ENCODE measurements around the gene MSH4.

The MSH4 gene

GRCh38 chr1:75950176-75950575, 153.5 kb downstream of the MSH4 start:
- no peak for DNase-seq

- DNase-seq = no peak
These were observed 155.3 kb downstream of the MSH4 start for GRCh38 chr1:75952016-75952415.

GRCh38 chr1:75953461-75953860, 156.8 kb downstream of the MSH4 start:
- DNase-seq = no peak

- no peak for DNase-seq
These were observed 157.9 kb downstream of the MSH4 start for GRCh38 chr1:75954586-75954985.

Measured in left hindlimb (tissue), 1 donor.